ENCODE results near the gene CDK12. TPM values are rescaled to one million over a fixed set of nuclear protein-coding genes. Genes with fewer than 3 reads are reported as not detected.

The CDK12 gene
- total and polyA plus RNA-seq, 9 of the 15 experiments (the other 6 are each of a cell fraction or from before 2014, with no cell fraction given): 3.4 to 65.6 (median 36.8) TPM

DNA sequence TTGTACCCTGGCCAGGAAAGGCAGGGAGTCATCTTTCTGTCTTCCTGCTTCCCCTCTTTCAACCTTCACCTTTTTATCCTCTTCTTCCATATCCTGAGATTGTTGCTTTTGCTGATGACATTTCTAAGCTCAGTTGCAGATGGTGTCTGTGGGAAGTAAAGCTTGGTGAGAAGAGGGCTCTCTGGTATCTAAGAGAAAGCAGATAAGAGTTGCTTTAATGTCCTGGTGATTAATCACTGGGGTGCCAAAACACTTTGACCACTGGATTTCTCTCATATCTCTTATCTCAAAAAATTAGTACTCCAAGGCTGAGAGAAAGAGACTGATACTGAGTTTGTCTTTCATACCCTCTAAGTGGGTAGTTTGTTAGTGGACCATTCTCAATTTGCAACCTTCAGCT lies 75.2 kb downstream of the CDK12 start (continued):
- TF ChIP-seq, protein P1, sequence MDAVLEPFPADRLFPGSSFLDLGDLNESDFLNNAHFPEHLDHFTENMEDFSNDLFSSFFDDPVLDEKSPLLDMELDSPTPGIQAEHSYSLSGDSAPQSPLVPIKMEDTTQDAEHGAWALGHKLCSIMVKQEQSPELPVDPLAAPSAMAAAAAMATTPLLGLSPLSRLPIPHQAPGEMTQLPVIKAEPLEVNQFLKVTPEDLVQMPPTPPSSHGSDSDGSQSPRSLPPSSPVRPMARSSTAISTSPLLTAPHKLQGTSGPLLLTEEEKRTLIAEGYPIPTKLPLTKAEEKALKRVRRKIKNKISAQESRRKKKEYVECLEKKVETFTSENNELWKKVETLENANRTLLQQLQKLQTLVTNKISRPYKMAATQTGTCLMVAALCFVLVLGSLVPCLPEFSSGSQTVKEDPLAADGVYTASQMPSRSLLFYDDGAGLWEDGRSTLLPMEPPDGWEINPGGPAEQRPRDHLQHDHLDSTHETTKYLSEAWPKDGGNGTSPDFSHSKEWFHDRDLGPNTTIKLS (IDR thresholded peaks at IDR 0.05; ENCODE audit: borderline replicate concordance, low read depth): no peak
- TF ChIP-seq, protein P2, sequence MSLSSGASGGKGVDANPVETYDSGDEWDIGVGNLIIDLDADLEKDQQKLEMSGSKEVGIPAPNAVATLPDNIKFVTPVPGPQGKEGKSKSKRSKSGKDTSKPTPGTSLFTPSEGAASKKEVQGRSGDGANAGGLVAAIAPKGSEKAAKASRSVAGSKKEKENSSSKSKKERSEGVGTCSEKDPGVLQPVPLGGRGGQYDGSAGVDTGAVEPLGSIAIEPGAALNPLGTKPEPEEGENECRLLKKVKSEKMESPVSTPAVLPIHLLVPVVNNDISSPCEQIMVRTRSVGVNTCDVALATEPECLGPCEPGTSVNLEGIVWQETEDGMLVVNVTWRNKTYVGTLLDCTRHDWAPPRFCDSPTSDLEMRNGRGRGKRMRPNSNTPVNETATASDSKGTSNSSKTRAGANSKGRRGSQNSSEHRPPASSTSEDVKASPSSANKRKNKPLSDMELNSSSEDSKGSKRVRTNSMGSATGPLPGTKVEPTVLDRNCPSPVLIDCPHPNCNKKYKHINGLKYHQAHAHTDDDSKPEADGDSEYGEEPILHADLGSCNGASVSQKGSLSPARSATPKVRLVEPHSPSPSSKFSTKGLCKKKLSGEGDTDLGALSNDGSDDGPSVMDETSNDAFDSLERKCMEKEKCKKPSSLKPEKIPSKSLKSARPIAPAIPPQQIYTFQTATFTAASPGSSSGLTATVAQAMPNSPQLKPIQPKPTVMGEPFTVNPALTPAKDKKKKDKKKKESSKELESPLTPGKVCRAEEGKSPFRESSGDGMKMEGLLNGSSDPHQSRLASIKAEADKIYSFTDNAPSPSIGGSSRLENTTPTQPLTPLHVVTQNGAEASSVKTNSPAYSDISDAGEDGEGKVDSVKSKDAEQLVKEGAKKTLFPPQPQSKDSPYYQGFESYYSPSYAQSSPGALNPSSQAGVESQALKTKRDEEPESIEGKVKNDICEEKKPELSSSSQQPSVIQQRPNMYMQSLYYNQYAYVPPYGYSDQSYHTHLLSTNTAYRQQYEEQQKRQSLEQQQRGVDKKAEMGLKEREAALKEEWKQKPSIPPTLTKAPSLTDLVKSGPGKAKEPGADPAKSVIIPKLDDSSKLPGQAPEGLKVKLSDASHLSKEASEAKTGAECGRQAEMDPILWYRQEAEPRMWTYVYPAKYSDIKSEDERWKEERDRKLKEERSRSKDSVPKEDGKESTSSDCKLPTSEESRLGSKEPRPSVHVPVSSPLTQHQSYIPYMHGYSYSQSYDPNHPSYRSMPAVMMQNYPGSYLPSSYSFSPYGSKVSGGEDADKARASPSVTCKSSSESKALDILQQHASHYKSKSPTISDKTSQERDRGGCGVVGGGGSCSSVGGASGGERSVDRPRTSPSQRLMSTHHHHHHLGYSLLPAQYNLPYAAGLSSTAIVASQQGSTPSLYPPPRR (CRISPR knock-in tag; IDR thresholded peaks at IDR 0.05; ENCODE audit: borderline replicate concordance): no peak
- TF ChIP-seq, protein P3, sequence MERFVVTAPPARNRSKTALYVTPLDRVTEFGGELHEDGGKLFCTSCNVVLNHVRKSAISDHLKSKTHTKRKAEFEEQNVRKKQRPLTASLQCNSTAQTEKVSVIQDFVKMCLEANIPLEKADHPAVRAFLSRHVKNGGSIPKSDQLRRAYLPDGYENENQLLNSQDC (CRISPR knock-in tag; IDR thresholded peaks at IDR 0.05): no peak
- TF ChIP-seq TEAD1 (CRISPR knock-in tag; IDR thresholded peaks at IDR 0.05): 0 out of 4 replicates have a peak, but pooled peaks of 1 of the 2 experiments have one; percentile 63
- TF ChIP-seq DPF2 (IDR thresholded peaks at IDR 0.05): peak; percentile 59; the same call in 1 of the 2 replicates
- peak; percentile 91 for TF ChIP-seq MECOM (CRISPR knock-in tag; IDR thresholded peaks at IDR 0.05)
- TF ChIP-seq, protein P4, sequence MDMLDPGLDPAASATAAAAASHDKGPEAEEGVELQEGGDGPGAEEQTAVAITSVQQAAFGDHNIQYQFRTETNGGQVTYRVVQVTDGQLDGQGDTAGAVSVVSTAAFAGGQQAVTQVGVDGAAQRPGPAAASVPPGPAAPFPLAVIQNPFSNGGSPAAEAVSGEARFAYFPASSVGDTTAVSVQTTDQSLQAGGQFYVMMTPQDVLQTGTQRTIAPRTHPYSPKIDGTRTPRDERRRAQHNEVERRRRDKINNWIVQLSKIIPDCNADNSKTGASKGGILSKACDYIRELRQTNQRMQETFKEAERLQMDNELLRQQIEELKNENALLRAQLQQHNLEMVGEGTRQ (CRISPR knock-in tag; IDR thresholded peaks at IDR 0.05): no peak
- no peak for TF ChIP-seq ZNF165 (CRISPR knock-in tag; IDR thresholded peaks at IDR 0.05; ENCODE audit: borderline replicate concordance)
- peak; percentile 73; the same call in 1 of the 2 replicates for TF ChIP-seq CEBPG (CRISPR knock-in tag; IDR thresholded peaks at IDR 0.05)
- peak; percentile 68 to 70 for TF ChIP-seq CEBPG (tag; conservative IDR thresholded peaks at IDR 0.05 in 1 of 2, IDR thresholded peaks at IDR 0.05 in 1 of 2)
- TF ChIP-seq, protein P5, sequence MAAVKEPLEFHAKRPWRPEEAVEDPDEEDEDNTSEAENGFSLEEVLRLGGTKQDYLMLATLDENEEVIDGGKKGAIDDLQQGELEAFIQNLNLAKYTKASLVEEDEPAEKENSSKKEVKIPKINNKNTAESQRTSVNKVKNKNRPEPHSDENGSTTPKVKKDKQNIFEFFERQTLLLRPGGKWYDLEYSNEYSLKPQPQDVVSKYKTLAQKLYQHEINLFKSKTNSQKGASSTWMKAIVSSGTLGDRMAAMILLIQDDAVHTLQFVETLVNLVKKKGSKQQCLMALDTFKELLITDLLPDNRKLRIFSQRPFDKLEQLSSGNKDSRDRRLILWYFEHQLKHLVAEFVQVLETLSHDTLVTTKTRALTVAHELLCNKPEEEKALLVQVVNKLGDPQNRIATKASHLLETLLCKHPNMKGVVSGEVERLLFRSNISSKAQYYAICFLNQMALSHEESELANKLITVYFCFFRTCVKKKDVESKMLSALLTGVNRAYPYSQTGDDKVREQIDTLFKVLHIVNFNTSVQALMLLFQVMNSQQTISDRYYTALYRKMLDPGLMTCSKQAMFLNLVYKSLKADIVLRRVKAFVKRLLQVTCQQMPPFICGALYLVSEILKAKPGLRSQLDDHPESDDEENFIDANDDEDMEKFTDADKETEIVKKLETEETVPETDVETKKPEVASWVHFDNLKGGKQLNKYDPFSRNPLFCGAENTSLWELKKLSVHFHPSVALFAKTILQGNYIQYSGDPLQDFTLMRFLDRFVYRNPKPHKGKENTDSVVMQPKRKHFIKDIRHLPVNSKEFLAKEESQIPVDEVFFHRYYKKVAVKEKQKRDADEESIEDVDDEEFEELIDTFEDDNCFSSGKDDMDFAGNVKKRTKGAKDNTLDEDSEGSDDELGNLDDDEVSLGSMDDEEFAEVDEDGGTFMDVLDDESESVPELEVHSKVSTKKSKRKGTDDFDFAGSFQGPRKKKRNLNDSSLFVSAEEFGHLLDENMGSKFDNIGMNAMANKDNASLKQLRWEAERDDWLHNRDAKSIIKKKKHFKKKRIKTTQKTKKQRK (IDR thresholded peaks at IDR 0.05; ENCODE audit: borderline replicate concordance, low read depth, low read length): no peak
- TF ChIP-seq TCF7L2 (IDR thresholded peaks at IDR 0.05; ENCODE audit: low read depth, low read length): no peak
- TF ChIP-seq ZNF224 (CRISPR knock-in tag; IDR thresholded peaks at IDR 0.05): no peak
- peak; percentile 46; the same call in 1 of the 2 replicates for TF ChIP-seq ZNF766 (CRISPR knock-in tag; conservative IDR thresholded peaks at IDR 0.05)
- peak in 1 of 2 experiments; percentile 94; a peak in 2 of 4 replicates for TF ChIP-seq RCOR1 (IDR thresholded peaks at IDR 0.05; ENCODE audit: borderline replicate concordance in 1 of 2, low read depth in 2 of 2, low read length in 2 of 2)
- no peak for TF ChIP-seq RB1 (IDR thresholded peaks at IDR 0.05; ENCODE audit: low read depth)

Data from K562 (cell line).